Measurements from ENCODE around the gene POU6F2. TPM values are rescaled to one million over a fixed set of nuclear protein-coding genes. Genes with fewer than 3 reads are reported as not detected.
A peak's percentile ranks its signal among the peaks of the same experiment; 100 is the strongest.

The POU6F2 gene
- total RNA-seq, 2 donors from 2014 or later, result 5.2 to 6.3 TPM

GRCh38 chr7:38973760-38974159 is 3.9 kb upstream of the POU6F2 start:
- Histone ChIP-seq H3K27me3 (no peaks in the 10 kb centered on the region), H3K4me1 (peaks cover 6% of the 10 kb centered on the region), H3K36me3 (replicated peaks in 1 of 2; ENCODE audit: insufficient read depth in 1 of 2, low read depth in 2 of 2) (no peaks in the 10 kb centered on the region), H3K4me3 (no peak overlapping the region), H3K27ac (no peak overlapping the region), H3K9me3 (no peaks in the 10 kb centered on the region)
- WGBS, 2 donors, result 45 to 52% methylated on average over 4 of the region's 4 CpGs
- DNase-seq (no peak), ATAC-seq (no peak)
- TF ChIP-seq, protein P1, sequence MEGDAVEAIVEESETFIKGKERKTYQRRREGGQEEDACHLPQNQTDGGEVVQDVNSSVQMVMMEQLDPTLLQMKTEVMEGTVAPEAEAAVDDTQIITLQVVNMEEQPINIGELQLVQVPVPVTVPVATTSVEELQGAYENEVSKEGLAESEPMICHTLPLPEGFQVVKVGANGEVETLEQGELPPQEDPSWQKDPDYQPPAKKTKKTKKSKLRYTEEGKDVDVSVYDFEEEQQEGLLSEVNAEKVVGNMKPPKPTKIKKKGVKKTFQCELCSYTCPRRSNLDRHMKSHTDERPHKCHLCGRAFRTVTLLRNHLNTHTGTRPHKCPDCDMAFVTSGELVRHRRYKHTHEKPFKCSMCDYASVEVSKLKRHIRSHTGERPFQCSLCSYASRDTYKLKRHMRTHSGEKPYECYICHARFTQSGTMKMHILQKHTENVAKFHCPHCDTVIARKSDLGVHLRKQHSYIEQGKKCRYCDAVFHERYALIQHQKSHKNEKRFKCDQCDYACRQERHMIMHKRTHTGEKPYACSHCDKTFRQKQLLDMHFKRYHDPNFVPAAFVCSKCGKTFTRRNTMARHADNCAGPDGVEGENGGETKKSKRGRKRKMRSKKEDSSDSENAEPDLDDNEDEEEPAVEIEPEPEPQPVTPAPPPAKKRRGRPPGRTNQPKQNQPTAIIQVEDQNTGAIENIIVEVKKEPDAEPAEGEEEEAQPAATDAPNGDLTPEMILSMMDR (IDR thresholded peaks at IDR 0.05), result no peak
- TF ChIP-seq POLR2A (IDR thresholded peaks at IDR 0.05), result no peak
- intact Hi-C loops (cut with DNase I), result no loop called here

GRCh38 chr7:38975944-38976392 is 1.7 kb upstream of the POU6F2 start:
- ATAC-seq (peak; percentile 67), DNase-seq (peak in 2 of 4 donors; percentile 9 to 14)
- Histone ChIP-seq H3K27ac (peak overlapping the region in 2 of 4 donors; percentile 10 to 35), H3K4me3 (no peak overlapping the region), H3K9me3 (no peaks in the 10 kb centered on the region), H3K36me3 (replicated peaks in 1 of 2; ENCODE audit: insufficient read depth in 1 of 2, low read depth in 2 of 2) (no peaks in the 10 kb centered on the region), H3K4me1 (peaks cover 6% of the 10 kb centered on the region), H3K27me3 (no peaks in the 10 kb centered on the region)
- intact Hi-C loops (cut with DNase I), result no loop called here
- TF ChIP-seq POLR2A (IDR thresholded peaks at IDR 0.05), result no peak
- TF ChIP-seq, protein P1 (IDR thresholded peaks at IDR 0.05), result no peak
- WGBS, 2 donors, result 1 to 7% methylated on average over 19 to 37 of the region's 38 CpGs

GRCh38 chr7:38978491-38978890 is 782 bp downstream of the POU6F2 start:
- TF ChIP-seq, protein P1 (IDR thresholded peaks at IDR 0.05), result no peak
- TF ChIP-seq POLR2A (IDR thresholded peaks at IDR 0.05), result no peak
- ATAC-seq (no peak), DNase-seq (no peak)
- Histone ChIP-seq H3K4me1 (peaks cover 6% of the 10 kb centered on the region), H3K9me3 (no peaks in the 10 kb centered on the region), H3K36me3 (replicated peaks in 1 of 2; ENCODE audit: insufficient read depth in 1 of 2, low read depth in 2 of 2) (no peaks in the 10 kb centered on the region), H3K27me3 (no peaks in the 10 kb centered on the region), H3K27ac (peak overlapping the region in 3 of 4 donors; percentile 29 to 69 (median 41)), H3K4me3 (peak overlapping the region in 1 of 2 donors; percentile 14)
- intact Hi-C loops (cut with DNase I), result no loop called here
- 27 to 38% methylated on average over 5 of the region's 5 CpGs for WGBS, 2 donors

GRCh38 chr7:38992203-38992602 is 14.5 kb downstream of the POU6F2 start:
- no peak for DNase-seq
- Histone ChIP-seq H3K4me3 (no peak overlapping the region), H3K9me3 (no peaks in the 10 kb centered on the region), H3K4me1 (no peaks in the 10 kb centered on the region), H3K27me3 (no peaks in the 10 kb centered on the region), H3K27ac (no peak overlapping the region), H3K36me3 (replicated peaks in 1 of 2; ENCODE audit: insufficient read depth in 1 of 2, low read depth in 2 of 2) (no peaks in the 10 kb centered on the region)
- no peak for TF ChIP-seq POLR2A (IDR thresholded peaks at IDR 0.05)
- TF ChIP-seq, protein P1 (IDR thresholded peaks at IDR 0.05), result no peak
- intact Hi-C loops (cut with DNase I), result no loop called here
- 51 to 59% methylated on average over 4 of the region's 4 CpGs for WGBS, 2 donors
- no peak for ATAC-seq

- no peak for DNase-seq
- no peak overlapping the region for H3K27ac ChIP-seq
- H3K9me3 ChIP-seq, result no peaks in the 10 kb centered on the region
- ATAC-seq, result no peak
- no peaks in the 10 kb centered on the region for H3K36me3 ChIP-seq (replicated peaks in 1 of 2; ENCODE audit: insufficient read depth in 1 of 2, low read depth in 2 of 2)
- H3K4me3 ChIP-seq, result no peak overlapping the region
- H3K27me3 ChIP-seq, result no peaks in the 10 kb centered on the region
- intact Hi-C loops (cut with DNase I), result no loop called here
- no peak for TF ChIP-seq POLR2A (IDR thresholded peaks at IDR 0.05)
- TF ChIP-seq, protein P1 (IDR thresholded peaks at IDR 0.05), result no peak
- WGBS, 2 donors, result 87 to 88% methylated on average over 1 of the region's 1 CpG
- H3K4me1 ChIP-seq, result no peaks in the 10 kb centered on the region
Observed at GRCh38 chr7:39001595-39001994, 23.9 kb downstream of the POU6F2 start.

All from body of pancreas (tissue), 4 donors.